Measurements from ENCODE around the gene RAP1B.
"Not testable (repeated sequence)": the region's sequence is repeated elsewhere in the genome, so short reads cannot be mapped to it uniquely, and the experiment has no call there.

The RAP1B gene

DNA sequence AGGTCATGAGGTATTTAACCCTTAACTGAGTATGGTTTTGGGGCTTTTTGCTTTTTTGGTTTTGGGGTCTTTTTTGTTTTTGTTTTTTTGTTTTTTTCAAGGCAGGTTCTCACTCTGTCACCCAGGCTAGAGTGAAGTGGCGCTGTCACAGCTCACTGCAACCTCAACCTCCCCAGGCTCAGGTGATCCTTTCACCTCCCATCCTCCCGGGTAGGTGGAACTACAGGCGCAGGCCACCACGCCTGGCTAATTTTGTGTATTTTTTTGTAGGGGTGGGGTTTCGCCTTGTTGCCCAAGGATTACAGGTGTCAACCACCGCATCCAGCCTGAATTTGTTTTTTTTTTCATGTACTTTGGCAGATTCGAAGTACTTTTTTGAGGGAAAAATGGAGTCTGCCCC lies 19.9 kb downstream of the RAP1B start:
- no peak for DNase-seq (ENCODE audit: extremely low read depth, insufficient read length)
- peaks cover 10% of the 10 kb centered on the region for H3K36me3 ChIP-seq (ENCODE audit: control insufficient read depth, insufficient read depth, low read length)
- no peak overlapping the region for H3K4me3 ChIP-seq (replicated peaks; ENCODE audit: low read depth, low read length)
- TF ChIP-seq, protein P1, sequence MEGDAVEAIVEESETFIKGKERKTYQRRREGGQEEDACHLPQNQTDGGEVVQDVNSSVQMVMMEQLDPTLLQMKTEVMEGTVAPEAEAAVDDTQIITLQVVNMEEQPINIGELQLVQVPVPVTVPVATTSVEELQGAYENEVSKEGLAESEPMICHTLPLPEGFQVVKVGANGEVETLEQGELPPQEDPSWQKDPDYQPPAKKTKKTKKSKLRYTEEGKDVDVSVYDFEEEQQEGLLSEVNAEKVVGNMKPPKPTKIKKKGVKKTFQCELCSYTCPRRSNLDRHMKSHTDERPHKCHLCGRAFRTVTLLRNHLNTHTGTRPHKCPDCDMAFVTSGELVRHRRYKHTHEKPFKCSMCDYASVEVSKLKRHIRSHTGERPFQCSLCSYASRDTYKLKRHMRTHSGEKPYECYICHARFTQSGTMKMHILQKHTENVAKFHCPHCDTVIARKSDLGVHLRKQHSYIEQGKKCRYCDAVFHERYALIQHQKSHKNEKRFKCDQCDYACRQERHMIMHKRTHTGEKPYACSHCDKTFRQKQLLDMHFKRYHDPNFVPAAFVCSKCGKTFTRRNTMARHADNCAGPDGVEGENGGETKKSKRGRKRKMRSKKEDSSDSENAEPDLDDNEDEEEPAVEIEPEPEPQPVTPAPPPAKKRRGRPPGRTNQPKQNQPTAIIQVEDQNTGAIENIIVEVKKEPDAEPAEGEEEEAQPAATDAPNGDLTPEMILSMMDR (IDR thresholded peaks at IDR 0.05; ENCODE audit: insufficient read depth, low read length, poor library complexity, severe bottlenecking): no peak
- no peaks in the 10 kb centered on the region for H3K27me3 ChIP-seq (replicated peaks; ENCODE audit: control insufficient read depth, insufficient read depth, low read length)

DNA sequence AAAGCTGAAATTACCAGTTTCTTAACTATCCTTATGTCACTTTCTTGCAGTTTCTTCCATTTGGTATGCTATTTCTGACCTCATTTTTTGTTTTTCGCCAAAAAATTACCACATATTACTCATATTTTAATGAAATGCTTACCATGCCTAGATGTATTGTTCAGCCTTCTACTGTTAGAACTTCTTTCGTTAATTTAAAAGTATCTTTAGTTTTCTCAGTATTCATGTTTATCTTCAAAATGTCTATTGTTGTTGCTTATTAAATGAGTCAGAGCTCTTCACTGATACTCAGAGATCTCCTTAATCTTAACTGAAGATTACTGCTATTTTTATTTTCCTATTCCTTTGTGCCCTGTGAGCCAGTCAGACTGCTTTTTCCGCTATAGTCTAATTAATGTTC lies 20.5 kb downstream of the RAP1B start:
- H3K36me3 ChIP-seq (ENCODE audit: control insufficient read depth, insufficient read depth, low read length): peaks cover 10% of the 10 kb centered on the region
- TF ChIP-seq, protein P1 (IDR thresholded peaks at IDR 0.05; ENCODE audit: insufficient read depth, low read length, poor library complexity, severe bottlenecking): no peak
- no peak for DNase-seq (ENCODE audit: extremely low read depth, insufficient read length)
- no peak overlapping the region for H3K4me3 ChIP-seq (replicated peaks; ENCODE audit: low read depth, low read length)
- no peaks in the 10 kb centered on the region for H3K27me3 ChIP-seq (replicated peaks; ENCODE audit: control insufficient read depth, insufficient read depth, low read length)

- H3K27me3 ChIP-seq (replicated peaks; ENCODE audit: control insufficient read depth, insufficient read depth, low read length): no peaks in the 10 kb centered on the region
- DNase-seq (ENCODE audit: extremely low read depth, insufficient read length): no peak
- TF ChIP-seq, protein P1 (IDR thresholded peaks at IDR 0.05; ENCODE audit: insufficient read depth, low read length, poor library complexity, severe bottlenecking): no peak
- H3K4me3 ChIP-seq (replicated peaks; ENCODE audit: low read depth, low read length): no peak overlapping the region
- peaks cover 2% of the 10 kb centered on the region for H3K36me3 ChIP-seq (ENCODE audit: control insufficient read depth, insufficient read depth, low read length)
Observed at GRCh38 chr12:68632486-68632885, 21.8 kb downstream of the RAP1B start.

DNA sequence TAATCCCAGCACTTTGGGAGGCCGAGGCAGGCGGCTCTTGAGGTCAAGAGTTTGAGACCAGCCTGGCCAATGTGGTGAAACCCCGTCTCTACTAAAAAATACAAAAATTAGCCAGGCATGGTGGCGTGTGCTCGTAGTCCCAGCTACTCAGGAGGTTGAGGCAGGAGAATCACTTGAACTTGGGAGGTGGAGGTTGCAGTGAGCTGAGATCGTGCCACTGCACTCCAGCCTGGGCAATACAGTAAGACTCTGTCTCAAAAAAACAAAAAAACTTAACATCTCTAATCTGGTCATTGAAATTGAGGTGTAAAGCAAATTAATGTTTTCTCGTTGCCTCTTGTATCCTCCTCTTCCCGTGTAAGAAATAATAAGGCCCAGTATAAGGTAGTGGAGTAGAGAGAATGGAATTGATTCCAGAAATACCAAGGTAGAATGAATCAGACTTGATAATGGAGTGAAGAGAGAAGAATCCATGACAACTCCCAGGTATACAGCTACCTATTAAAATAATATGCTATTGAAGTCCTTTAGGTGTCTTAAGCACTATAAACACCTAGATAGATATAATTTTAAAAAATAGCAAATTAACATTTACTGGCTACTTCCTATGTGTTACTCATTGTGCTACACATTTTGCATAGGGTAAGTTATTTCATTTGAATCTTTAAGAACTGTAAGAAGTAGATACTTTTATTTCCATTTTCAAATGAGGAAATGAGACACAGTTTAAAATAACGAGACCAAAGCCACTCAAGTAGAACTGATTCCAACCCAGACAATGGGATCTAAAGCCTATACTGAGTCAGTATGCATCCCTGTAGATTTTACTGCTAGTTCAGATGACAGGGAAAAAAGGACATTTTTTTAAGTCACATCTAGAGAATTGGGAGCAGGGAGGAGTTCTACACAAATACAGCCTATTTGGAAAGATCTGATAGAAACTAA lies 23.2 kb downstream of the RAP1B start:
- Histone ChIP-seq H3K27me3 (replicated peaks; ENCODE audit: control insufficient read depth, insufficient read depth, low read length) (no peaks in the 10 kb centered on the region), H3K36me3 (ENCODE audit: control insufficient read depth, insufficient read depth, low read length) (no peaks in the 10 kb centered on the region; the same call in none of the 2 replicates), H3K4me3 (replicated peaks; ENCODE audit: low read depth, low read length) (no peak overlapping the region)
- TF ChIP-seq, protein P1 (IDR thresholded peaks at IDR 0.05; ENCODE audit: insufficient read depth, low read length, poor library complexity, severe bottlenecking): no peak
- DNase-seq (ENCODE audit: extremely low read depth, insufficient read length): no peak

DNA sequence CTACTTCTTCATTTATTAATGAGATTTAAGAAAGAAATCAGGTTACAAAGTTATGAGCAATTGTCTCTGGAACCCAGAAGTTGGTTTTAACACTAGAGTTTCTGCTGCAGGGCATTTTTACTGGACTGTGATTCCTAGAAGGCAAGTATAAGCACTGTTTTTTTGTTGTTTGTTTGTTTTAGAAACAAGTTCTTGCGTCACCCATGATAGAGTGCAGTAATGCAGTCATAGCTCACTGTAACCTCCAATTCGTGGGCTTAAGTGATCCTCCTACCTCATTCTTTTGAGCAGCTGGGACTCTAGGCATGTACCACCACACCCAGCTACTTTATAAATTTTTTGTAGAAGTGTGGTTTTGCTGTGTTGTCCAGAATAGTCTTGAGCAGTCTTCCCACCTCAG lies 25.6 kb downstream of the RAP1B start:
- Histone ChIP-seq H3K27me3 (replicated peaks; ENCODE audit: control insufficient read depth, insufficient read depth, low read length) (no peaks in the 10 kb centered on the region), H3K36me3 (ENCODE audit: control insufficient read depth, insufficient read depth, low read length) (no peaks in the 10 kb centered on the region; the same call in none of the 2 replicates), H3K4me3 (replicated peaks; ENCODE audit: low read depth, low read length) (no peak overlapping the region)
- DNase-seq (ENCODE audit: extremely low read depth, insufficient read length): no peak
- TF ChIP-seq, protein P1 (IDR thresholded peaks at IDR 0.05; ENCODE audit: insufficient read depth, low read length, poor library complexity, severe bottlenecking): no peak

DNA sequence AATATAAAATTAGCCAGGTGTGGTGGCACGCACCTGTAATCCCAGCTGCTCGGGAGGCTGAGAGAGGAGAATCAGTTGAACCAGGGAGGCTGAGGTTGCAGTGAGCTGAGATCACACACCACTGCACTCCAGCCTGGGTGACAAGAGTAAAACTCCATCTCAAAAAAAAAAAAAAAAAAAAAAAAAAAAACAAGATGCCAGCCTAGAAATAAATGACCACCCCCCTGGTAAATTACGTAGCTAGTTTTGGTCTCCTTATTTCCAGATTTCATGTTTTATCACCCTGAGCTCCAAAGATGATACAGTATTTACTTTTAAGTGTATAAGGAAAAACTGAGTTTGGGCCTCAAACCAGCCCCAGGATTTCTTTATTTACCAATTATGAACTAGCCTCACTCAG lies 26.7 kb downstream of the RAP1B start:
- H3K27me3 ChIP-seq (replicated peaks; ENCODE audit: control insufficient read depth, insufficient read depth, low read length); DNase-seq (ENCODE audit: extremely low read depth, insufficient read length); H3K36me3 ChIP-seq (ENCODE audit: control insufficient read depth, insufficient read depth, low read length); H3K4me3 ChIP-seq (replicated peaks; ENCODE audit: low read depth, low read length): not testable (repeated sequence)
